Mucosa of descending colon (tissue), 3 donors: ENCODE measurements around the gene MIER2. TPM values are rescaled to one million over a fixed set of nuclear protein-coding genes. Genes with fewer than 3 reads are reported as not detected.
A peak's percentile ranks its signal among the peaks of the same experiment; 100 is the strongest.

ENCODE experiments used
- ATAC-seq: fragments of 200-7000 bp; cut with Tn5 transposase; one replicate; pipeline ENCODE4 v1.9.1; 2020; ENCODE audit warnings: mild to moderate bottlenecking, moderate library complexity
- DNase-seq, 3 donors: peaks; one replicate each; pipeline ENCODE4 v3.0.0-alpha.2; 2020
- H3K36me3 ChIP-seq: fragments of 200-600 bp; one replicate; pipeline ENCODE4 v1.8.0; 2021; ENCODE audit warnings: low read depth, mild to moderate bottlenecking
- H3K4me1 ChIP-seq: fragments of 200-600 bp; one replicate; pipeline ENCODE4 v1.8.0; 2021; ENCODE audit warnings: low read depth, mild to moderate bottlenecking
- H3K4me3 ChIP-seq: fragments of 200-600 bp; one replicate; pipeline ENCODE4 v1.8.0; 2021; ENCODE audit warnings: mild to moderate bottlenecking
- H3K9me3 ChIP-seq: fragments of 200-600 bp; one replicate; pipeline ENCODE4 v1.8.0; 2021; ENCODE audit warnings: mild to moderate bottlenecking
- intact Hi-C, 2 donors: fragments of 100-400 bp; cut with DNase I in 1 of 2; cut with micrococcal nuclease in 1 of 2; formaldehyde crosslinking; loops; one replicate each; pipeline versions ENCODE4 v1.11.0 to v1.11.1; 2022; cut with DNase I, micrococcal nuclease
- total RNA-seq, 3 donors: library from RNA; stranded (reverse); fragmentation: NEBNext Ultra II Directional in 2 of 3; extraction: Animal tissue kit (Norgen Biotek cat#: 25700) in 2 of 3; gene quantifications; one replicate each; pipeline versions ENCODE4 v1.2.1 to v1.2.4, GENCODE V29; 2021 to 2023
- TF ChIP-seq, protein P1 (sequence below): fragments of 200-600 bp; IDR thresholded peaks from one replicate; pipeline ENCODE4 v1.8.0; 2022; ENCODE audit warnings: antibody characterized with exemption, mild to moderate bottlenecking
- donor health status: DM: no; HTN: no; CAD: no; lungs with moderate emphysema.
- donor health status: DM: no; HTN: no; CAD: no.
- donor health status: DM: no; HTN: yes; CAD: no.

Gene MIER2
- total RNA-seq, 3 donors from 2014 or later: 13.4 to 28.3 (median 13.7) TPM

DNA sequence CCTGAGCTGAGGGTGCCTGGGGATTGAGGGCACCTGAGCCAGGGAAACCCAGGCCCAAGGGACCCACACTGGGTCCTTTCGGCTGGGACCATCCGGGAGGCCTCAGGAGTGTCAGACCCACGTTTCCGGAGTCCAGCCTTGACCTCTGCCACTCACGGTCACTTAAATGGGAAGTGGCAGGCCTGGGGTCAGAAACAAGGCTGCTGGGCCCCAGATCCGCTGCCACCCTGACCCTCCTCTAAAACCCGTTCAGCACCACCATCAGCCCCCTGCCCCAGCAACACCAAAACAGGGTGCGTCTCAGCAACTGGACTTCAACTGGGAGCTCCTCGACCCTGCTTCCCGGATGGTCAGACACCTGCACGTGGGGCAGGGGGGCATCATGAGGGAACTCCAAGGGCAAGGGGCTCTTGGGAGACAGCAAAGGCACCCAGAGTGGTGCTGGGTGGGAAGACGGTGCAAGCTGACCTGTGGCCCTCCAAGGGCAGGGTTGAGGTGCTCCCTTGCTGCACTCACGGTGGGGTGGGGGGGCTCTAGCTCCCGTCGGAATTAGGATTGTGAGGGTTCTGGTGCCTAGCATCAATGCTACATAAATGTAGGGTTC, 52.2 kb downstream of the MIER2 start:
- Histone ChIP-seq H3K4me1 (peaks cover 31% of the 10 kb centered on the region), H3K9me3 (no peaks in the 10 kb centered on the region), H3K36me3 (no peaks in the 10 kb centered on the region), H3K4me3 (no peak overlapping the region)
- ATAC-seq (no peak), DNase-seq (no peak)
- TF ChIP-seq, protein P1, sequence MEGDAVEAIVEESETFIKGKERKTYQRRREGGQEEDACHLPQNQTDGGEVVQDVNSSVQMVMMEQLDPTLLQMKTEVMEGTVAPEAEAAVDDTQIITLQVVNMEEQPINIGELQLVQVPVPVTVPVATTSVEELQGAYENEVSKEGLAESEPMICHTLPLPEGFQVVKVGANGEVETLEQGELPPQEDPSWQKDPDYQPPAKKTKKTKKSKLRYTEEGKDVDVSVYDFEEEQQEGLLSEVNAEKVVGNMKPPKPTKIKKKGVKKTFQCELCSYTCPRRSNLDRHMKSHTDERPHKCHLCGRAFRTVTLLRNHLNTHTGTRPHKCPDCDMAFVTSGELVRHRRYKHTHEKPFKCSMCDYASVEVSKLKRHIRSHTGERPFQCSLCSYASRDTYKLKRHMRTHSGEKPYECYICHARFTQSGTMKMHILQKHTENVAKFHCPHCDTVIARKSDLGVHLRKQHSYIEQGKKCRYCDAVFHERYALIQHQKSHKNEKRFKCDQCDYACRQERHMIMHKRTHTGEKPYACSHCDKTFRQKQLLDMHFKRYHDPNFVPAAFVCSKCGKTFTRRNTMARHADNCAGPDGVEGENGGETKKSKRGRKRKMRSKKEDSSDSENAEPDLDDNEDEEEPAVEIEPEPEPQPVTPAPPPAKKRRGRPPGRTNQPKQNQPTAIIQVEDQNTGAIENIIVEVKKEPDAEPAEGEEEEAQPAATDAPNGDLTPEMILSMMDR: no peak
- intact Hi-C loops: no loop called here

DNA sequence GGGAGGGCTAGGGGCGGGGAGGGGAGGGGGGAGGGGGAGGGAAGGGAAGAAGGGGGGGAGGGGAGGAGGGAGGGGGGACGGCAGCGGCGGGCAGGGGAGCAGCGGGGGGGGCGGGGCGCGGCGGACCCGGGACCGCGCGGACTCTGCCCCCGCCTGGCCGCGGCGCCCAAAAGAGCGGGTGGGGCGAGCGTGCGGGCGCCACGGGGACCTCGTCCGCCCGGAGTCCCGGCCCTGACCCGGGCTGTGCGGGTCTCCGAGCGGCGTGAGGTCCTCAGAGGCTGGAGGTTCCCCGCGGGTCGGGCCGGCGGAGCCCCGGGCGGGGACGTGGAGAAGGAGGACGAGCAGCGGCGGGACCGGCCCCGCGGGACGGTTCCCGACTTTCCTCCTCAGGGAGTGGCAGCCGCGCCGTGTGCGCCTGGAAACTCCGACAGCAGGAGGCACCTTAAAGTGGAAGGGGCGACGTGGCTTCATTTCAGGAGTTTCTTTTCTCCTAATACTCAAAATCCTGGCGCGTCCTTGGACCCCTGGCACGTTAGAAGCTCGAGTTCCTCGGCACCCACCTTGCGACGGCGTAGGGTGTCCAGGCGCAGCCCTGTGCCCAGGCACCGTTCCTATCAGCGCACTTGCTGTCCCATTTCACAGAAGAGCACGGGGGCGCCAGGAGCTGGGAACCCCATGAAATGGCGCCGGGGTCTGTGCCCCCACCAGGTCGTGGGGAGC, 52.9 kb downstream of the MIER2 start:
- no peaks in the 10 kb centered on the region for H3K36me3 ChIP-seq
- ATAC-seq: peak; percentile 30
- TF ChIP-seq, protein P1: no peak
- peak in 2 of 3 donors; percentile 50 to 76 for DNase-seq
- H3K4me3 ChIP-seq: no peak overlapping the region
- intact Hi-C loops: no loop called here
- H3K4me1 ChIP-seq: peaks cover 31% of the 10 kb centered on the region
- H3K9me3 ChIP-seq: no peaks in the 10 kb centered on the region

DNA sequence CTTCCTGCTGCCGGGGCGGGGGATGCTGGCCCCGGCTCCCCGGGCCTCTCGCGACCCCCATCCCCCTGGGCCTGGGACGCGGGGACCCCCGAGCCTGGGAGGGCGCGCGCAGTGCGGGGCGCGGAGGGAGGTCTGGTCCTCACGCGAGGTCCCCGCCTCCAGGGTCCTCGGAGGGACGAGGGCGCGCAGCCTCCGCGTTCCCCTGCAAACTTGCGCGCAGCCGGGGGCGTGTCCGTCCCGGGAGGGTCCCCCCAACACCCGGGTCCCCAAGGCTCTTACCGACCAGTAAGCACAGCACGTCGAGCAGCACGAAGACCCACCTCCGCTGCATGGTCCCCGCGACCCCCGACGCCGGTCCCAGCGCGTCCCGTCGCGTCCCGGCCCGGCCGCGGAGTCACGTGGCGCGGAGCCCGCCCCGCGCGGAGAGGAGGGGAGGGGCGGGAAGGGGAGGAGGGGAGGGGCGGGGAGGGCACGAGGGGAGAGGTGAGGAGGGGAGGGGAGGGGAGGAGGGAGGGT, 53.5 kb downstream of the MIER2 start, which contains the start of gene PLPP2:
Gene PLPP2 (minus strand): TSS at position 398 of the 516 bp plus-strand sequence. CDS start 67 bp downstream, at position 331.
- Histone ChIP-seq H3K4me1 (peaks cover 29% of the 10 kb centered on the region), H3K4me3 (peak within 1 kb of the TSS; percentile 36), H3K9me3 (no peaks in the 10 kb centered on the region), H3K36me3 (no peaks in the 10 kb centered on the region)
- DNase-seq (peak in 2 of 3 donors; percentile 39 to 75), ATAC-seq (peak; percentile 18)
- intact Hi-C loops: no loop called here
- TF ChIP-seq, protein P1: no peak

DNA sequence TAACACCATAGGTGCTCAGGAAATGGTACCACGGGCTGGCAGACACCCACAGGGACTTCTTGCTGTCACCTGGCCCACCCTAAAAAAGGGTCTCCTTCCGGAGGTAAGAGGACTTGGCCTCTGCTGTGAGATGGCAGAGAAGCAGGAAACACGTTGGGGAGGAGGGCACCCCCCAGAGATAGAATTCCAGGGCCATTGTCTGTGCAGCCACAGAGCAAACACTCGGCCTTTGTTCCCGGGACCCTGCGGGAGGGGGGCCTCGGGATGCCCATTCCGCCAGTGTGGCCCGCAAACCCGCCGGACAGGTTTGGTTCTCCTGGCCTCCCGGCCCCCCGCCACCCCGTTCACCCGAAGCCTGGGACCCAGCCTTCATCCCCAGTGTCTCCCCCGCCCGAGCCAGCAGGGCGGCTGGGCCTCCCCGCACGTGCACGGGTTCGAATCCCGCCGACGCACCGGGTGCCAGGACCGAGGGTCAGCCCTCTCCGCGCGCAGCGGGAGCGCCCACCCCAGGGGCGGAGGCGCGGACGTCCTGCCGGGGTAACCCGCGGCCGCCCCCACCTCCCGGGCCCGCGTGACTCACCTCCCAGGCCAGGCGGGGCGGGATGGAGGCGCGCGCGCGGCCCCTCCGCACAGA, 54.1 kb downstream of the MIER2 start:
- peak; percentile 65 to 83 (median 82) for DNase-seq
- TF ChIP-seq, protein P1: no peak
- ATAC-seq: peak; percentile 45
- intact Hi-C loops: no loop called here
- no peaks in the 10 kb centered on the region for H3K36me3 ChIP-seq
- peak overlapping the region; percentile 36 for H3K4me3 ChIP-seq
- H3K9me3 ChIP-seq: no peaks in the 10 kb centered on the region
- peaks cover 25% of the 10 kb centered on the region for H3K4me1 ChIP-seq

DNA sequence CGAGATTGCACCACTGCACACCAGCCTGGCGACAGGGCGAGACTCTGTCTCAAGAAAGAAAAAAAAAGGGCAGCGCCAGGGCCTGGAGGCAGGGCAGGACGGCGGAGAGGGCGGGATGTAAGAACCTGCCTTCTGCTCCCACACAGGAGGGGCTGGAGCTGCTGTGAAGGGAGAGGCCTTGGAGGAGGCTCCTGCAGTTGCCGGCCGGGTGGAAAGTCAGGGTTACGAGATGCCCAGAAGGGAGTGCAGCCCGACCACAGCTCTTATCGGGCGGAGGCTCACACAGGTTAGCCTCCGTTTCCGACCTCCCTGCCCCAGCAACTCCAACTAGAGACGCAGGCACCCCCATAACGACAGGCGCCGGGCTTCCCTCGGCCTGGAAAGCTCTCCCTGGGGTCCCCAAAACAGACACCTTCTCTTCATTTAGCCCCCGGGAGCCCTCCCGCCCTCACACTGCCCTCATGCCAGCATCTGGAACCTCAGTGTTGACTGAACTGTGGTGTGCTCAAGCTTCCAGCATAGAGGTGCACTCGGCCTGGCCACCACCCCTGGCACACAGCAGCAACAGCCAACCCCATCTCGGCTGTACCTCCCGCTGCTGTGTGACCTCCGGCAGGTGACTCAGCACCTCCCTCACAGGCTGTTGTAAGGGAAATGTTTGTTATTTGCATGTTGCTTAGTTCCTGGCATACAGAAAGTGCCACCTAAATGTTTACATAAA, 54.8 kb downstream of the MIER2 start:
- ATAC-seq: peak; percentile 88
- H3K36me3 ChIP-seq: no peaks in the 10 kb centered on the region
- H3K4me3 ChIP-seq: peak overlapping the region; percentile 9
- DNase-seq: peak; percentile 76 to 85 (median 82)
- intact Hi-C loops: no loop called here
- TF ChIP-seq, protein P1: no peak
- no peaks in the 10 kb centered on the region for H3K9me3 ChIP-seq
- H3K4me1 ChIP-seq: peaks cover 18% of the 10 kb centered on the region
